Fibroblast of peridontal ligament (primary cell): Measurements from ENCODE around the gene FADS1.

Experiments used
- DNase-seq: peaks from one replicate; pipeline ENCODE4 v3.0.0-alpha.2; 2010; ENCODE audit errors: extremely low read depth

Gene FADS1

GRCh38 chr11:61816736-61817455 lies at the start of gene FADS1:
FADS1 (minus strand) TSS chr11:61817003; CDS start chr11:61816929, 74 bp downstream.
- peak; percentile 91 for DNase-seq

- DNase-seq: no peak
These were observed 49.6 kb upstream of the FADS1 start for GRCh38 chr11:61866231-61866957.

GRCh38 chr11:61864814-61865775 lies 48.3 kb upstream of the FADS1 start:
- DNase-seq: no peak

GRCh38 chr11:61863548-61864081 lies 46.8 kb upstream of the FADS1 start:
- no peak for DNase-seq

- no peak for DNase-seq
These were observed 46.1 kb upstream of the FADS1 start for GRCh38 chr11:61862714-61863547.

GRCh38 chr11:61861634-61862033 lies 44.8 kb upstream of the FADS1 start:
- no peak for DNase-seq

GRCh38 chr11:61860054-61860903 lies 43.5 kb upstream of the FADS1 start:
- DNase-seq: no peak

GRCh38 chr11:61855939-61856680 lies 39.3 kb upstream of the FADS1 start:
- DNase-seq: no peak

- no peak for DNase-seq
These were observed 38.3 kb upstream of the FADS1 start for GRCh38 chr11:61854966-61855714.

- peak; percentile 19 for DNase-seq
These were observed 37.5 kb upstream of the FADS1 start for GRCh38 chr11:61854206-61854895.

- DNase-seq: no peak
These were observed 36.9 kb upstream of the FADS1 start for GRCh38 chr11:61853698-61854169.

- no peak for DNase-seq
These were observed 35.1 kb upstream of the FADS1 start for GRCh38 chr11:61851900-61852295.

GRCh38 chr11:61851113-61851899 lies 34.5 kb upstream of the FADS1 start:
- DNase-seq: no peak

- no peak for DNase-seq
These were observed 33.9 kb upstream of the FADS1 start for GRCh38 chr11:61850687-61851086.

- DNase-seq: no peak
These were observed 31.8 kb upstream of the FADS1 start for GRCh38 chr11:61848631-61849030.

- no peak for DNase-seq
These were observed 31.2 kb upstream of the FADS1 start for GRCh38 chr11:61847914-61848581.
